Ovary (tissue), 9 donors: ENCODE measurements around the gene GPR78. TPM values are rescaled to one million over a fixed set of nuclear protein-coding genes. Genes with fewer than 3 reads are reported as not detected.

Source experiments
- DNase-seq, 5 donors: peaks; one replicate each; pipeline ENCODE4 v3.0.0-alpha.2; 2019 to 2020
- H3K27ac ChIP-seq, 2 donors: fragments of 200-600 bp; one replicate each; pipeline versions ENCODE4 v1.5.1 to v1.8.0; 2019 to 2022
- H3K27me3 ChIP-seq: fragments of 200-600 bp; one replicate; pipeline ENCODE4 v1.8.0; 2022
- H3K36me3 ChIP-seq: fragments of 200-600 bp; sonication (generic); one replicate; pipeline ENCODE4 v1.5.1; 2019
- H3K4me1 ChIP-seq: one replicate; pipeline ENCODE4 v1.8.1; 2013; ENCODE audit warnings: mild to moderate bottlenecking, moderate library complexity; ENCODE audit not compliant: insufficient read depth
- H3K4me3 ChIP-seq: fragments of 200-600 bp; sonication (generic); one replicate; pipeline ENCODE4 v1.5.1; 2017
- H3K9me3 ChIP-seq, 2 donors: fragments of 200-600 bp in 1 of 2; sonication (generic) in 1 of 2; one replicate each; pipeline versions ENCODE4 v1.5.1 to v1.8.1; 2013 to 2019; ENCODE audit warnings: mild to moderate bottlenecking in 1 of 2, moderate library complexity in 1 of 2
- EP300 ChIP-seq: sonication (generic); formaldehyde crosslinking; IDR thresholded peaks from one replicate; pipeline ENCODE4 v1.6.1; 2017; ENCODE audit warnings: antibody characterized with exemption
- POLR2A ChIP-seq: fragments of 450-650 bp; IDR thresholded peaks from one replicate; pipeline ENCODE4 v1.6.1; 2017; ENCODE audit warnings: antibody characterized with exemption, mild to moderate bottlenecking, moderate library complexity
- WGBS, 3 donors: extraction: QIAGEN DNeasy Blood & Tissue Kit in 1 of 3; methylation state at CpG; one replicate each; pipeline versions ENCODE4 v1.1.5 to v1.1.7; 2013 to 2017; 5-methylcytosine and 5-hydroxymethylcytosine counted together
- intact Hi-C, 4 donors: fragments of 100-400 bp; cut with DNase I; formaldehyde crosslinking; loops; one replicate each; pipeline versions ENCODE4 v1.11.0 to v1.15.1; 2022 to 2023
- polyA plus RNA-seq, 2 donors: library from polyadenylated mRNA; stranded (reverse); fragments of 200-250 nt in 1 of 2; fragments of 350-450 nt in 1 of 2; fragmentation: Illumina TruSeq in 1 of 2; extraction: RNeasy Lipid Tissue Mini Kit (QIAGEN cat#74804) in 1 of 2; gene quantifications; one replicate each; pipeline ENCODE4 v1.2.3, GENCODE V29; 2013 to 2014
- total RNA-seq, 7 donors: library from RNA; depleted of rRNA in 2 of 7; stranded (reverse); fragments of >200 nt in 2 of 7; fragmentation: NEBNext Ultra II Directional in 3 of 7; extraction: Animal tissue kit (Norgen Biotek cat#: 25700) in 3 of 7; gene quantifications; one replicate each; pipeline versions ENCODE4 v1.1.0 to v1.2.4, GENCODE V29; 2016 to 2023
- TF ChIP-seq, protein P1 (sequence below), 3 donors: fragments of 450-650 bp in 2 of 3; fragments of 200-600 bp in 1 of 3; IDR thresholded peaks; one replicate each; pipeline versions ENCODE4 v1.5.1 to v1.8.0; 2016 to 2022; ENCODE audit warnings: antibody characterized with exemption in 3 of 3, mild to moderate bottlenecking in 1 of 3
- donor health status: DM: no; HTN: no; CAD: no; lungs with moderate emphysema.
- donor health status: DM: no; HTN: no; CAD: no.
- donor health status: Bipolar disorder and iron deficiency.
- donor health status: DM: yes; HTN: yes; CAD: no.
- donor health status: DM: no; HTN: no; CAD: no.
- donor health status: DM: yes; HTN: yes; CAD: no.

GPR78 gene
- total and polyA plus RNA-seq, 9 donors = 1.0 to 14.7 (median 5.4) TPM

- Histone ChIP-seq H3K9me3 (no peaks in the 10 kb centered on the region), H3K36me3 (no peaks in the 10 kb centered on the region), H3K27ac (no peak overlapping the region), H3K4me3 (no peak overlapping the region), H3K4me1 (peaks cover 5% of the 10 kb centered on the region), H3K27me3 (no peaks in the 10 kb centered on the region)
- TF ChIP-seq POLR2A (no peak), EP300 (no peak)
- TF ChIP-seq, protein P1, sequence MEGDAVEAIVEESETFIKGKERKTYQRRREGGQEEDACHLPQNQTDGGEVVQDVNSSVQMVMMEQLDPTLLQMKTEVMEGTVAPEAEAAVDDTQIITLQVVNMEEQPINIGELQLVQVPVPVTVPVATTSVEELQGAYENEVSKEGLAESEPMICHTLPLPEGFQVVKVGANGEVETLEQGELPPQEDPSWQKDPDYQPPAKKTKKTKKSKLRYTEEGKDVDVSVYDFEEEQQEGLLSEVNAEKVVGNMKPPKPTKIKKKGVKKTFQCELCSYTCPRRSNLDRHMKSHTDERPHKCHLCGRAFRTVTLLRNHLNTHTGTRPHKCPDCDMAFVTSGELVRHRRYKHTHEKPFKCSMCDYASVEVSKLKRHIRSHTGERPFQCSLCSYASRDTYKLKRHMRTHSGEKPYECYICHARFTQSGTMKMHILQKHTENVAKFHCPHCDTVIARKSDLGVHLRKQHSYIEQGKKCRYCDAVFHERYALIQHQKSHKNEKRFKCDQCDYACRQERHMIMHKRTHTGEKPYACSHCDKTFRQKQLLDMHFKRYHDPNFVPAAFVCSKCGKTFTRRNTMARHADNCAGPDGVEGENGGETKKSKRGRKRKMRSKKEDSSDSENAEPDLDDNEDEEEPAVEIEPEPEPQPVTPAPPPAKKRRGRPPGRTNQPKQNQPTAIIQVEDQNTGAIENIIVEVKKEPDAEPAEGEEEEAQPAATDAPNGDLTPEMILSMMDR (IDR thresholded peaks at IDR 0.05) = no peak
- intact Hi-C loops = no loop called here
- 78 to 88% (median 86%) methylated on average over 8 of the region's 8 CpGs for WGBS, 3 donors
- DNase-seq = peak in 2 of 5 donors; percentile 9 to 30
Measured at GRCh38 chr4:8553216-8553615, 27.0 kb upstream of the GPR78 start.

DNA sequence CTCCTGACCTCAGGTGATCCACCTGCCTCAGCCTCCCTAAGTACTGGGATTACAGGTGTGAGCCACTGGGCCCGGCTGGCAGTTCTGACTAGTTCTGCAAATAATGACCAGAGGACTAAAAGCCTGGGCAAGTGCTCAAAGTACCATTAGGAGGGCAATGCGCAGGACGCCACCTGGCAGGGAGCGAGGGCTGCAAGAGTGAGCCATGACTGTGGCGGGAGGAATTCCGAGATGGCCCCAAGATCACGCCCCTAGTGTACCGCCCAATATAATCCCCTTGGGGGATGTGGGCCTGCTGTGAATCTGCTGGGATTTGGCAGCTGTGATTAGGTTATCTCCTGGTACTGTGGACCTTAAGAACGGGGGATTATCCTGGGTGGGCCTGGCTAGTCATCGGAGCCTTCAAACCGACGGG is 26.2 kb upstream of the GPR78 start:
- intact Hi-C loops = no loop called here
- Histone ChIP-seq H3K9me3 (no peaks in the 10 kb centered on the region), H3K36me3 (no peaks in the 10 kb centered on the region), H3K27ac (no peak overlapping the region), H3K27me3 (no peaks in the 10 kb centered on the region), H3K4me3 (no peak overlapping the region), H3K4me1 (peaks cover 5% of the 10 kb centered on the region)
- 81 to 91% (median 90%) methylated on average over 12 of the region's 12 CpGs for WGBS, 3 donors
- TF ChIP-seq, protein P1 (IDR thresholded peaks at IDR 0.05) = no peak
- TF ChIP-seq EP300 = no peak
- no peak for TF ChIP-seq POLR2A
- peak in 2 of 5 donors; percentile 12 to 25 for DNase-seq

DNA sequence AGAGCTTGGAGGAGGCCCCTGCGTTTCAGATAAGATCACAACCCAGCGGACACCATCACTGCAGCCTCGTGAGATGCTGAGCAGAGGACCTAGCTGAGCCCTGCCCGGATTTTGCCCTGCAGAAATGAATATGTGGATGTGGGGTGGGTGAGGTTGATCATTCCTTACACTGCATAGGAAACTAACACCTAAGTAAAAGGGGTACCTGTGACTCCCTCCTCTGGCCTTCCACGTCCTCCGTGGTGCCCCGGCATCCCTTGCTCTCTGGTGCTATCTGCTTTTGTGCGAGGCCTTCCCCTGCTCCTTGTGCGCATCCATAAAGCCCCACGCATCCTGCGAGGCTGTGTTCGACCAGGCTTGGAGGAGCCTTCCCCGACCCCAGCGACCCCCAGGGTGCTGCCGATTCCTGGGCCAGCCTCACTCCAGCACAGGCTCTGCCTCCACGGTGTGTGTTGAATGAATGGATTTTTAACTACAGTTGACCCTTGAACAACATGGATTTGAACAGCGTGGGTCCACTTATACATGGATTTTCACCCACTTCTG is 25.6 kb upstream of the GPR78 start:
- Histone ChIP-seq H3K36me3 (no peaks in the 10 kb centered on the region), H3K27ac (no peak overlapping the region), H3K4me3 (no peak overlapping the region), H3K4me1 (peaks cover under 1% of the 10 kb centered on the region), H3K9me3 (no peaks in the 10 kb centered on the region), H3K27me3 (no peaks in the 10 kb centered on the region)
- TF ChIP-seq POLR2A = no peak
- TF ChIP-seq, protein P1 (IDR thresholded peaks at IDR 0.05) = no peak
- TF ChIP-seq EP300 = no peak
- DNase-seq = peak in 1 of 5 donors; percentile 28
- 87 to 95% (median 91%) methylated on average over 17 of the region's 17 CpGs for WGBS, 3 donors
- intact Hi-C loops = no loop called here

DNA sequence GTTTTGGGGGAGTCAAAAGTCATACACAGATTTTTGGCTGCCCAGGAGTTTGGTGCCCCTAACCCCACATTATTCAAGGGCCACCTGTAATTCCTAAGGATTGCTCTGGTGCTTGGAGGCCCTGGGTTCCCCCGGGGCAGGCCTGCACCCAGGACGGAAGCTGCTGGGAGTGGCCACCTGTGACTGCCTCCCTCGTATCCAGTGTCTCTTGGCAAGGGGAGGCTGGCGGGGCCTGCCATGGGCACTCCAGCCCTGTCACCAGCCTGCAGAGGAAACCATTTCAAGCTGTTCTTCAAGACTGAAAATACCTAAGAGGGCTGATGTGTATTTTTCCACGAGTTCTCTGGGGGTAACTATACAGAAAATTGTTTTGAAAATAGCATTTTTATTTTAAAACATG is 24.5 kb upstream of the GPR78 start:
- Histone ChIP-seq H3K36me3 (no peaks in the 10 kb centered on the region), H3K4me1 (no peaks in the 10 kb centered on the region), H3K27ac (no peak overlapping the region), H3K4me3 (no peak overlapping the region), H3K9me3 (no peaks in the 10 kb centered on the region), H3K27me3 (no peaks in the 10 kb centered on the region)
- DNase-seq = peak in 2 of 5 donors; percentile 4 to 19
- intact Hi-C loops = no loop called here
- 73 to 85% (median 81%) methylated on average over 5 of the region's 5 CpGs for WGBS, 3 donors
- TF ChIP-seq, protein P1 (IDR thresholded peaks at IDR 0.05) = no peak
- no peak for TF ChIP-seq EP300
- TF ChIP-seq POLR2A = no peak
